Uterus (tissue), 2 donors: Measurements from ENCODE around the gene FBL.

Experiments used
- CTCF ChIP-seq, 4 experiments: fragments of 200-600 bp in 2 of 4; fragments of 450-650 bp in 2 of 4; sonication (generic) in 2 of 4; IDR thresholded peaks; one replicate each; pipeline ENCODE4 v1.5.1; 2016 to 2019; ENCODE audit warnings: antibody characterized with exemption in 4 of 4, mild to moderate bottlenecking in 2 of 4, moderate library complexity in 1 of 4
- POLR2A ChIP-seq, 2 donors: fragments of 450-650 bp; IDR thresholded peaks; one replicate each; pipeline ENCODE4 v1.6.1; 2016; ENCODE audit warnings: antibody characterized with exemption in 2 of 2, mild to moderate bottlenecking in 1 of 2, moderate library complexity in 1 of 2

DNA sequence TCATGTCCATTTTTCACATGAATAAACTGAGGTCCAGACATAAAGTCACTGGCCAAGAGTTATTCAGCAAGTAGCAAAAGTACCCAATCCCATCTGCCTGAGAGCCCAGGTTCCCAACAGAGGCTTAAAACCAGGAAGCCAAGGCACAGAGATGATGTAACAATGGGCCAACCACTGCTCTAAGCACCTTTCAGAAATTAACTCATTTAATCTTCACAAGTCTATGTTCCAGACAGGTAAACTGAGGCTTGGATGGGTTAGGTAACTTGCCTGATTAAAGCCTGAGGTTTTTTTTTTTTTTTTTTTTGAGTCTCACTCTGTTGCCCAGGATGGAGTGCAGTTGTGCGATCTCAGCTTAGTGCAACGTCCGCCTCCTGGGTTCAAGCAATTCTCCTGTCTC, 8.2 kb downstream of the FBL start:
- TF ChIP-seq CTCF (IDR thresholded peaks at IDR 0.05) (no peak), POLR2A (IDR thresholded peaks at IDR 0.05) (no peak)
